A549 (cell line): ENCODE measurements around the gene BCL2A1.

Source experiments
- CBX2 ChIP-seq: fragments of 200-600 bp; sonication (generic); IDR thresholded peaks from 2 replicates; pipeline ENCODE4 v1.6.1; 2016; ENCODE audit warnings: low read depth, mild to moderate bottlenecking, borderline replicate concordance
- CTCF ChIP-seq: fragments of >200 bp; sonication (Bioruptor Twin); formaldehyde crosslinking; IDR thresholded peaks from 3 replicates; pipeline ENCODE4 v1.5.1; 2016
- EHMT2 ChIP-seq: fragments of 200-600 bp; sonication (generic); IDR thresholded peaks from 2 replicates; pipeline ENCODE4 v1.6.1; 2016; ENCODE audit warnings: antibody characterized with exemption, low read depth, mild to moderate bottlenecking, moderate library complexity
- EP300 ChIP-seq, 2 experiments: fragments of >200 bp; sonication (Bioruptor Twin); formaldehyde crosslinking; IDR thresholded peaks; 2 replicates in 1 of 2; 3 replicates in 1 of 2; pipeline ENCODE4 v1.6.1; 2016 to 2017
- GATA3 ChIP-seq: IDR thresholded peaks from 2 replicates; pipeline ENCODE4 v1.6.1; 2012; ENCODE audit warnings: borderline replicate concordance
- JUN ChIP-seq, 2 experiments: fragments of >200 bp; sonication (Bioruptor Twin); formaldehyde crosslinking; IDR thresholded peaks; 2 replicates in 1 of 2; 3 replicates in 1 of 2; pipeline ENCODE4 v1.6.1; 2016 to 2017
- KDM1A ChIP-seq: fragments of 200-600 bp; sonication (generic); IDR thresholded peaks from 2 replicates; pipeline ENCODE4 v1.6.1; 2016; ENCODE audit warnings: low read depth, mild to moderate bottlenecking
- MAX ChIP-seq: IDR thresholded peaks from 2 replicates; pipeline ENCODE4 v1.6.1; 2012
- POLR2A ChIP-seq: IDR thresholded peaks from 2 replicates; pipeline ENCODE4 v1.6.1; 2012; ENCODE audit warnings: mild to moderate bottlenecking, low read length
- RAD21 ChIP-seq, 2 experiments: fragments of >200 bp in 1 of 2; sonication (Bioruptor Twin) in 1 of 2; formaldehyde crosslinking in 1 of 2; IDR thresholded peaks in 1 of 2; conservative IDR thresholded peaks in 1 of 2; 2 replicates in 1 of 2; 3 replicates in 1 of 2; pipeline ENCODE4 v1.6.1; 2012 to 2018; ENCODE audit warnings: inconsistent platforms in 1 of 2
- SMC3 ChIP-seq: fragments of >200 bp; sonication (Bioruptor Twin); formaldehyde crosslinking; IDR thresholded peaks from 3 replicates; pipeline ENCODE4 v1.6.1; 2018; ENCODE audit warnings: inconsistent platforms
- TF ChIP-seq, protein P1 (sequence below): fragments of 150-350 bp; IDR thresholded peaks from 2 replicates; pipeline ENCODE4 v1.6.1; 2014; ENCODE audit warnings: low read depth, mild to moderate bottlenecking, low read length

DNA sequence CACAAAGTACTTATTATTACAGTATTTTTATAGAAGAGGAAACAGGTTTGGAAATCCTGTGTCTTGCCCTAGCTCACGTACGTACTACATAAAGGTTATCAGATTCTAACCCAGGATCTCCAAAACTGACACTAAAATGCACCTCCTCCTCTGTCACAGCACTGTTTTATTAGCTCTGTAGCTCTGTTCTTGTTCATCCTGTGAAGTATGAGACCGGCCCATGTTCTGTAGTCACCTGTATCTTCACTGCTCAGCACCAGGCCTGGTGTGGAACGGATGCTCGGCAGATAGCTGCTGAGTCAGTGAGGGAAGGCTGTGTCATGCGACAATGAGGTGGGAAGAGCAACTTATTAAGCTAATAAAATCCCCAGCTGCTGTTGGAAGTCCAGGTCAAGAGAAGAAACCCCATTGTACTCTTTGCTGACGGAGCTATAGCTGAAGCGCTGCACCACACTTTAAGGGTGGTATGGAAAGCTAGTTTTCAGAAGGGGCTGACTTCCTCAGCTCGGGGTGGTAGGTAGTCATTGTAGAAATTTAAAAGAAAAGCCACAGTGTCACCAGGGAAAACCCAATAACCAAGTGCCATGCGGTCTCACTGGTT, 22.8 kb downstream of the BCL2A1 start:
- TF ChIP-seq SMC3, result no peak
- TF ChIP-seq RAD21 (conservative IDR thresholded peaks at IDR 0.05 in 1 of 2, IDR thresholded peaks at IDR 0.05 in 1 of 2), result no peak
- TF ChIP-seq CTCF, result no peak
- no peak for TF ChIP-seq EP300 (IDR thresholded peaks at IDR 0.05)
- TF ChIP-seq, protein P1, sequence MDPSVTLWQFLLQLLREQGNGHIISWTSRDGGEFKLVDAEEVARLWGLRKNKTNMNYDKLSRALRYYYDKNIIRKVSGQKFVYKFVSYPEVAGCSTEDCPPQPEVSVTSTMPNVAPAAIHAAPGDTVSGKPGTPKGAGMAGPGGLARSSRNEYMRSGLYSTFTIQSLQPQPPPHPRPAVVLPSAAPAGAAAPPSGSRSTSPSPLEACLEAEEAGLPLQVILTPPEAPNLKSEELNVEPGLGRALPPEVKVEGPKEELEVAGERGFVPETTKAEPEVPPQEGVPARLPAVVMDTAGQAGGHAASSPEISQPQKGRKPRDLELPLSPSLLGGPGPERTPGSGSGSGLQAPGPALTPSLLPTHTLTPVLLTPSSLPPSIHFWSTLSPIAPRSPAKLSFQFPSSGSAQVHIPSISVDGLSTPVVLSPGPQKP, result no peak
- no peak for TF ChIP-seq KDM1A
- TF ChIP-seq POLR2A, result no peak
- no peak for TF ChIP-seq EHMT2
- TF ChIP-seq JUN (IDR thresholded peaks at IDR 0.05), result no peak
- no peak for TF ChIP-seq GATA3
- TF ChIP-seq CBX2, result no peak
- no peak for TF ChIP-seq MAX
